Right lobe of liver (tissue), 6 donors: ENCODE data around the gene KCNMA1. TPM values are rescaled to one million over a fixed set of nuclear protein-coding genes. Genes with fewer than 3 reads are reported as not detected.

ENCODE experiments used
- ATAC-seq, 4 donors: fragments of 200-7000 bp; cut with Tn5 transposase; one replicate each; pipeline ENCODE4 v1.9.1; 2020; ENCODE audit warnings: mild to moderate bottlenecking in 4 of 4, moderate library complexity in 4 of 4
- DNase-seq, 3 donors: peaks; one replicate each; pipeline ENCODE4 v3.0.0-alpha.2; 2020
- H3K27ac ChIP-seq, 3 donors: fragments of 200-600 bp; one replicate each; pipeline ENCODE4 v1.8.0; 2022
- H3K27me3 ChIP-seq, 2 donors: fragments of 200-600 bp; one replicate each; pipeline ENCODE4 v1.8.0; 2022
- H3K36me3 ChIP-seq, 4 donors: fragments of 200-600 bp; sonication (generic) in 1 of 4; one replicate each; pipeline versions ENCODE4 v1.5.1 to v1.8.0; 2017 to 2022; ENCODE audit warnings: control low read depth in 1 of 4
- H3K4me1 ChIP-seq, 4 donors: fragments of 200-600 bp; sonication (generic) in 1 of 4; one replicate each; pipeline versions ENCODE4 v1.5.1 to v1.8.0; 2017 to 2022; ENCODE audit warnings: control low read depth in 1 of 4
- H3K4me3 ChIP-seq, 3 donors: fragments of 200-600 bp; one replicate each; pipeline ENCODE4 v1.8.0; 2022
- H3K9me3 ChIP-seq, 4 donors: fragments of 200-600 bp; sonication (generic) in 1 of 4; one replicate each; pipeline versions ENCODE4 v1.5.1 to v1.8.0; 2017 to 2022; ENCODE audit warnings: control low read depth in 1 of 4
- POLR2A ChIP-seq: fragments of 450-650 bp; IDR thresholded peaks from one replicate; pipeline ENCODE4 v1.6.1; 2017; ENCODE audit warnings: antibody characterized with exemption, mild to moderate bottlenecking
- WGBS: methylation state at CpG from one replicate; pipeline ENCODE4 v1.1.6; 2018; ENCODE audit warnings: low coverage, low lambda C conversion rate; ENCODE audit not compliant: insufficient coverage; ENCODE audit errors: missing lambda C conversion rate; 5-methylcytosine and 5-hydroxymethylcytosine counted together
- intact Hi-C, 2 donors: fragments of 100-400 bp; cut with DNase I; formaldehyde crosslinking; loops; one replicate each; pipeline versions ENCODE4 v1.11.2 to v1.14.1; 2022
- total RNA-seq, 6 experiments: library from RNA; depleted of rRNA in 2 of 6; stranded (reverse); fragments of >200 nt in 2 of 6; fragmentation: NEBNext Ultra II Directional in 3 of 6; extraction: Animal tissue kit (Norgen Biotek cat#: 25700) in 3 of 6; gene quantifications; one replicate each; pipeline versions ENCODE4 v1.1.0 to v1.2.4, GENCODE V29; 2016 to 2023
- TF ChIP-seq, protein P1 (sequence below), 4 donors: fragments of 200-600 bp in 3 of 4; fragments of 450-650 bp in 1 of 4; IDR thresholded peaks; one replicate each; pipeline versions ENCODE4 v1.5.1 to v1.8.0; 2016 to 2022; ENCODE audit warnings: antibody characterized with exemption in 4 of 4, mild to moderate bottlenecking in 2 of 4
- donor health status: DM: no; HTN: yes; CAD: no.
- donor health status: DM: no; HTN: no; CAD: no.
- donor health status: DM: no; HTN: no; CAD: no.
- donor health status: DM: no; HTN: yes; CAD: no.
- donor health status: DM: no; HTN: yes; CAD: no.

KCNMA1 gene
- total RNA-seq, 6 experiments from 2014 or later, result 5.7 to 48.0 (median 15.1) TPM

DNA sequence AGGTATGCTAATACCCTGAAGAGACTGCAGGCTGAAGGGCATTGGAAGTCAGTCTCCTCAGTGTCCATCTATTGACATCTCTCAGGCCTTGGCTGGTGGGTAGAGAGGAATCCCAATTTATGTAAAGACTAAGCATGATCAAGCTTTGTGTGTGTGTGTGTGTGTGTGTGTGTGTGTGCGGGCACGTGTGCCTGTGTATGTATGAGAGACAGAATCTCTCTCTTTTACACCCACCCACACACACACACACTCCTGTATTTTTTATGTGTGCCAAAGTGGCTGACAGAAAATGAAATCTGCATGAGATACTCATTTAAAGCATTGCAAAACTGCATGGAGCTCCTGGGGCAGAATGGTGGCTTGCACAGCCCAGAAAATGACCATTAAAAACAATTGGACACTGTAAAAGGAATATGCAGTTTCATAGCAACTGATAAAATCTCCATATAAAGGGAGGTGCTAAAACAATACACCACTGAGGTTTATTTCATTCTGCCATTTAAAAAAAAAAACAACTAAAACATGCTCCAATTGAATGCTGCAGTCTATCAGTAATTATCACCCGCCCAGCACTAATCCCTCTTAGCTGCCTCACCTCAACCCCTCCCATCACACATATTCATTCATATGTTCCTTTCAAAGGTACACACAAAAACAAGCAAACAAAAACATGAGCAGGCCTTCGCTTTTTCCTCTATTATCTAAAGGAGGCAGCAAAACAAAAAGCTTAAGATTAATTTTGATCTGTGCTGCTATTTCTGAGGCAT is 385.0 kb downstream of the KCNMA1 start:
- TF ChIP-seq, protein P1, sequence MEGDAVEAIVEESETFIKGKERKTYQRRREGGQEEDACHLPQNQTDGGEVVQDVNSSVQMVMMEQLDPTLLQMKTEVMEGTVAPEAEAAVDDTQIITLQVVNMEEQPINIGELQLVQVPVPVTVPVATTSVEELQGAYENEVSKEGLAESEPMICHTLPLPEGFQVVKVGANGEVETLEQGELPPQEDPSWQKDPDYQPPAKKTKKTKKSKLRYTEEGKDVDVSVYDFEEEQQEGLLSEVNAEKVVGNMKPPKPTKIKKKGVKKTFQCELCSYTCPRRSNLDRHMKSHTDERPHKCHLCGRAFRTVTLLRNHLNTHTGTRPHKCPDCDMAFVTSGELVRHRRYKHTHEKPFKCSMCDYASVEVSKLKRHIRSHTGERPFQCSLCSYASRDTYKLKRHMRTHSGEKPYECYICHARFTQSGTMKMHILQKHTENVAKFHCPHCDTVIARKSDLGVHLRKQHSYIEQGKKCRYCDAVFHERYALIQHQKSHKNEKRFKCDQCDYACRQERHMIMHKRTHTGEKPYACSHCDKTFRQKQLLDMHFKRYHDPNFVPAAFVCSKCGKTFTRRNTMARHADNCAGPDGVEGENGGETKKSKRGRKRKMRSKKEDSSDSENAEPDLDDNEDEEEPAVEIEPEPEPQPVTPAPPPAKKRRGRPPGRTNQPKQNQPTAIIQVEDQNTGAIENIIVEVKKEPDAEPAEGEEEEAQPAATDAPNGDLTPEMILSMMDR (IDR thresholded peaks at IDR 0.05), result no peak
- no peak for TF ChIP-seq POLR2A
- no peak overlapping the region for H3K4me3 ChIP-seq
- WGBS, result 89% methylated on average over 2 of the region's 4 CpGs
- DNase-seq (no peak), ATAC-seq (no peak)
- peaks cover 0 to 43% (median 19%) of the 10 kb centered on the region in 4 donors for H3K4me1 ChIP-seq
- intact Hi-C loops, result no loop called here
- no peaks in the 10 kb centered on the region for H3K36me3 ChIP-seq
- H3K27ac ChIP-seq, result no peak overlapping the region
- no peaks in the 10 kb centered on the region for H3K27me3 ChIP-seq
- H3K9me3 ChIP-seq, result no peaks in the 10 kb centered on the region

DNA sequence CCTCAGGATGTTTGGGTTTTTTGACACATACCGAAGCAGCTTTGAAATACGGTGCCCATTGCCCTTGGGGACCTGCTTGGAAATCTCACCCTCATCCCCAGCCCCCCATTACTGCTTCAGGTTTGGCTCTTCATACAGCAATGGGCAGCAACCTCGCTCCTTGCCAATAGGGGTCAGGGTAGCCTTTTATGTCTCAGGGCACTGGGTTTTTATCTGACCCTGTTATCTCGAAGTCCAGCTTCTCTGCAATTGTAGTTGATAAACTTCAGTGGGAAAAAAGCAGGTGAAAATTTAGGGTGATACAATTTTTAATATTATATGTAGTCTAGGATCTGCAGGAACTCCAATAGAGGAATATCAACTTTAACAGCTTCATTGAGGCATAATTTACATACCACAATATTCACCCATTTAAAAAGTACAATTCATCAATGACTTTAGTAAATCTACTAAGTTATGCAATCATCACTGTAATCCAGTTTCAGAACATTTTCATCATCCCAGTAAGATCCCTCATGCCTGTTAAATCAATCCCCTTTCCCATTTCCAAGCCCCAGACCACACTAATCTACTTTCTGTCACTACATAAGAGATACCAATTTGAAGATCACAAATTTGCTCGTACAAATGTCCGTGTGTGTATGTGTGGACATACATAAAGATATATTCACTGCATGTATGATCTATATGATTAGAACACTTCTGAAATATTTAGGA is 386.2 kb downstream of the KCNMA1 start:
- intact Hi-C loops, result no loop called here
- peak; percentile 54 to 67 (median 62) for ATAC-seq
- Histone ChIP-seq H3K4me3 (no peak overlapping the region), H3K9me3 (no peaks in the 10 kb centered on the region), H3K4me1 (peaks cover 0 to 54% (median 26%) of the 10 kb centered on the region in 4 donors), H3K36me3 (no peaks in the 10 kb centered on the region), H3K27me3 (no peaks in the 10 kb centered on the region), H3K27ac (no peak overlapping the region)
- peak in 2 of 3 donors; percentile 23 to 60 for DNase-seq
- no peak for TF ChIP-seq POLR2A
- TF ChIP-seq, protein P1 (IDR thresholded peaks at IDR 0.05), result peak; percentile 38 to 69 (median 54)
- 43% methylated on average over 6 of the region's 6 CpGs for WGBS

DNA sequence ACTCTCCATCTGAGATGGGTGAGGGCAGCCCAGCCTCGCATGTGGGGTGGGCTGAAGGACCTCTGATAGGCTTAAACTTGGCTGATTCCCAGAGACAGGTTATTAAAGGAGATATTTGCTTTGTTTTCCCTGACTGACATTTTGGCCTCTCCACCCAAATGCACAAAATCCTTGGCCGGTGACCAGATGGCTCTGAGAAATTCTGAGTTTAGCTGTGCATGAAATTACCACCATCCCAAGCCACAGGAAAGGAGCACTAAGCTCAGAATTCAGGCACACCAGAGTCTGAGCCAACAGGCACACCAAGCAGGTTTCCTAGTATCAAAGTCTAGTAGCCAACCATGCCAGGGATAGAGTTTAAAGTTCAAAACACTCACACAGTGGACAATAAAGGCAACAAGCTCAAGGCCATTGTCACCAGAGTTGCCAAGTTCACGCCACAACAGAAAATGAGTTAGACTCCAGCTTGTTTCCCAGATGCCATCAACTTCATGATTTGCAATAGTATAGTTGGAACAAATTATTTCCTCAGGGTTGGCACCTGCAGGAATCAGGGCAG is 387.6 kb downstream of the KCNMA1 start:
- Histone ChIP-seq H3K4me1 (peaks cover 0 to 62% (median 30%) of the 10 kb centered on the region in 4 donors), H3K4me3 (peak overlapping the region in 2 of 3 donors; percentile 20 to 33), H3K9me3 (no peaks in the 10 kb centered on the region), H3K27ac (peak overlapping the region in 2 of 3 donors; percentile 57 to 61), H3K27me3 (no peaks in the 10 kb centered on the region), H3K36me3 (no peaks in the 10 kb centered on the region)
- DNase-seq (peak; percentile 21 to 85 (median 62)), ATAC-seq (peak; percentile 73 to 83 (median 74))
- 18% methylated on average over 1 of the region's 3 CpGs for WGBS
- intact Hi-C loops, result no loop called here
- TF ChIP-seq, protein P1 (IDR thresholded peaks at IDR 0.05), result no peak
- no peak for TF ChIP-seq POLR2A

DNA sequence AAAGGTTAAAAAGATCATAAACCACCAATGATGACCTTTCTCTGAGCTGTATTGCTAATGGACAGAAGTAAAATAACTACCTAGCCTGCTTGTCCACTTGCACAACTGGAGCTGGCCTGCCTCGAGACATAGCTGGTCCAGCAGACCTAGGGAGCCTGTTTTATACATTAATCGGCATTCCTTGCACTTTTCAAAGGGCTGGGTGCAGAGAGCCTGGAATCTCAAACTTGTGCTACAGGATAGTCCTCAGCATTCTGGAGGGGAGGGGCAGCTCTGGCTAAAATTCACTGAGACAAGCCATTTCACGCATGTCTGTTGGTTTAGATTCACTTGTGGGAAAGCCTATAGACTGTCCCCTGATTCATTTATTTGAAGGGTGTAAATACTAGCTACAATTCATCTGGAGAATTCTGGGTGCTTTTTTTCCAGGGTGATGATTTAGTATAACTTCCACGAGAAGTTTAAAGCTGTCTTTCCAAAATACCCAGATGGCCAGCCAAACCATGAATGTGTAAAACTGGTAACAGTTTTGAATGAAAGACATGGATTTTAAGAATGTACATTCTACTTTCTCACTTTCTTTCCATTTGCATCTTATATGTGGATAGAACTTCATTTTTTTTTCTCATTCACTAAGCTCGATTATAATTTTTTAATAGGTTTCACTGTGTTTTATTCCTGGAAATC is 389.4 kb downstream of the KCNMA1 start:
- TF ChIP-seq, protein P1 (IDR thresholded peaks at IDR 0.05), result no peak
- no peak for TF ChIP-seq POLR2A
- 72% methylated on average over 5 of the region's 5 CpGs for WGBS
- intact Hi-C loops, result no loop called here
- DNase-seq (no peak), ATAC-seq (no peak)
- Histone ChIP-seq H3K36me3 (no peaks in the 10 kb centered on the region), H3K27me3 (no peaks in the 10 kb centered on the region), H3K27ac (no peak overlapping the region), H3K9me3 (no peaks in the 10 kb centered on the region), H3K4me1 (peaks cover 0 to 62% (median 30%) of the 10 kb centered on the region in 4 donors), H3K4me3 (no peak overlapping the region)
